DOHH2 (cell line): ENCODE data around the gene FIZ1.

Experiments
- H3F3A ChIP-seq: fragments of 200-600 bp; sonication (generic), shearing (Covaris generic); 2 replicates; pipeline ENCODE4 v1.6.0; 2016; ENCODE audit warnings: antibody characterized with exemption, mild to moderate bottlenecking; ENCODE audit not compliant: control insufficient read depth, insufficient read depth
- H3K27ac ChIP-seq: fragments of 200-600 bp; sonication (generic); 2 replicates; pipeline ENCODE4 v1.5.1; 2014; ENCODE audit warnings: low read depth, mild to moderate bottlenecking, low read length, moderate library complexity
- H3K27me3 ChIP-seq: fragments of 200-600 bp; sonication (generic); 2 replicates; pipeline ENCODE4 v1.6.1; 2014; ENCODE audit warnings: mild to moderate bottlenecking, low read length, mixed read lengths; ENCODE audit not compliant: control insufficient read depth
- H3K36me3 ChIP-seq: fragments of 200-600 bp; sonication (generic); 2 replicates; pipeline ENCODE4 v1.6.1; 2014; ENCODE audit warnings: mild to moderate bottlenecking, low read length, moderate library complexity, mixed read lengths; ENCODE audit not compliant: control insufficient read depth
- H3K4me1 ChIP-seq: fragments of 200-600 bp; sonication (generic); 2 replicates; pipeline ENCODE4 v1.6.1; 2014; ENCODE audit warnings: mild to moderate bottlenecking, low read length, mixed read lengths; ENCODE audit not compliant: control insufficient read depth
- H3K4me2 ChIP-seq: fragments of 200-600 bp; sonication (generic); 2 replicates; pipeline ENCODE4 v1.6.0; 2014; ENCODE audit warnings: mild to moderate bottlenecking, low read length, moderate library complexity
- H3K4me3 ChIP-seq: fragments of 200-600 bp; sonication (generic); 2 replicates; pipeline ENCODE4 v1.5.1; 2014; ENCODE audit warnings: mild to moderate bottlenecking, low read length, mixed read lengths
- H3K79me2 ChIP-seq: fragments of 200-600 bp; sonication (generic); 2 replicates; pipeline ENCODE4 v1.6.1; 2014; ENCODE audit warnings: mild to moderate bottlenecking, low read length, mixed read lengths; ENCODE audit not compliant: control insufficient read depth
- H3K9me2 ChIP-seq: fragments of 200-600 bp; sonication (generic); replicated peaks from 2 replicates; pipeline ENCODE4 v1.6.1; 2014; ENCODE audit warnings: mild to moderate bottlenecking, low read length, mixed read lengths; ENCODE audit not compliant: control insufficient read depth
- H3K9me3 ChIP-seq: fragments of 200-600 bp; sonication (generic); 2 replicates; pipeline ENCODE4 v1.6.1; 2014; ENCODE audit warnings: antibody characterized with exemption, low read length, mixed read lengths; ENCODE audit not compliant: control insufficient read depth, insufficient read depth
- H4K20me1 ChIP-seq: fragments of 200-600 bp; sonication (generic); 2 replicates; pipeline ENCODE4 v1.6.0; 2014; ENCODE audit warnings: low read depth, mild to moderate bottlenecking, antibody characterized with exemption, low read length, moderate library complexity; ENCODE audit not compliant: control insufficient read depth, insufficient read depth
- CTCF ChIP-seq: fragments of 200-600 bp; sonication (generic); IDR thresholded peaks from one replicate; pipeline ENCODE4 v1.5.1; 2014; ENCODE audit warnings: antibody characterized with exemption, mild to moderate bottlenecking, low read depth, low read length; ENCODE audit not compliant: poor library complexity, severe bottlenecking
- EZH2phosphoT487 ChIP-seq: fragments of 200-600 bp; sonication (generic); IDR thresholded peaks from 2 replicates; pipeline ENCODE4 v1.6.1; 2017; ENCODE audit warnings: borderline replicate concordance, mild to moderate bottlenecking, antibody characterized with exemption, low read length, moderate library complexity, mixed read lengths

The FIZ1 gene

GRCh38 chr19:55613396-55613795 lies 14.1 kb upstream of the FIZ1 start:
- H3K36me3 ChIP-seq, result peaks cover 43% of the 10 kb centered on the region
- no peaks in the 10 kb centered on the region for H3K9me2 ChIP-seq
- peaks cover 4% of the 10 kb centered on the region; the same call in 1 of the 2 replicates for H4K20me1 ChIP-seq
- TF ChIP-seq EZH2phosphoT487, result no peak
- no peak for TF ChIP-seq CTCF
- peaks cover 7% of the 10 kb centered on the region for H3K4me1 ChIP-seq
- no peak overlapping the region for H3K4me3 ChIP-seq
- no peaks in the 10 kb centered on the region for H3K27me3 ChIP-seq
- no peaks in the 10 kb centered on the region for H3F3A ChIP-seq
- H3K9me3 ChIP-seq, result no peaks in the 10 kb centered on the region
- H3K79me2 ChIP-seq, result peaks cover 47% of the 10 kb centered on the region
- H3K27ac ChIP-seq, result no peak overlapping the region
- H3K4me2 ChIP-seq, result no peak overlapping the region

GRCh38 chr19:55611983-55612645 lies 12.8 kb upstream of the FIZ1 start:
- Histone ChIP-seq H3K4me3 (no peak overlapping the region), H3F3A (no peaks in the 10 kb centered on the region), H3K27ac (no peak overlapping the region), H3K4me1 (peaks cover 11% of the 10 kb centered on the region), H3K9me2 (no peaks in the 10 kb centered on the region), H3K4me2 (no peak overlapping the region), H3K27me3 (no peaks in the 10 kb centered on the region), H4K20me1 (peaks cover 7% of the 10 kb centered on the region; the same call in 1 of the 2 replicates), H3K79me2 (peaks cover 60% of the 10 kb centered on the region), H3K9me3 (no peaks in the 10 kb centered on the region), H3K36me3 (peaks cover 44% of the 10 kb centered on the region)
- TF ChIP-seq CTCF (no peak), EZH2phosphoT487 (no peak)

- no peaks in the 10 kb centered on the region for H3K9me2 ChIP-seq
- H4K20me1 ChIP-seq, result peaks cover 11% of the 10 kb centered on the region; the same call in 1 of the 2 replicates
These were observed 12.1 kb upstream of the FIZ1 start for GRCh38 chr19:55611300-55611982.

More at GRCh38 chr19:55611300-55611982, 12.1 kb upstream of the FIZ1 start:
- TF ChIP-seq CTCF (no peak), EZH2phosphoT487 (no peak)
- Histone ChIP-seq H3K4me3 (no peak overlapping the region), H3K27me3 (no peaks in the 10 kb centered on the region), H3K4me2 (no peak overlapping the region), H3K36me3 (peaks cover 47% of the 10 kb centered on the region), H3K9me3 (no peaks in the 10 kb centered on the region), H3K4me1 (peaks cover 18% of the 10 kb centered on the region), H3K27ac (no peak overlapping the region), H3K79me2 (peaks cover 67% of the 10 kb centered on the region), H3F3A (no peaks in the 10 kb centered on the region)
